HPDE6-E6E7 (cell line): ENCODE measurements around the gene USP13.
"Not testable (repeated sequence)": the region's sequence is repeated elsewhere in the genome, so short reads cannot be mapped to it uniquely, and the experiment has no call there.

Source experiments
- DNase-seq: peaks from one replicate; pipeline ENCODE4 v3.0.0; 2011; ENCODE audit warnings: missing footprints; ENCODE audit errors: extremely low spot score

The USP13 gene

DNA sequence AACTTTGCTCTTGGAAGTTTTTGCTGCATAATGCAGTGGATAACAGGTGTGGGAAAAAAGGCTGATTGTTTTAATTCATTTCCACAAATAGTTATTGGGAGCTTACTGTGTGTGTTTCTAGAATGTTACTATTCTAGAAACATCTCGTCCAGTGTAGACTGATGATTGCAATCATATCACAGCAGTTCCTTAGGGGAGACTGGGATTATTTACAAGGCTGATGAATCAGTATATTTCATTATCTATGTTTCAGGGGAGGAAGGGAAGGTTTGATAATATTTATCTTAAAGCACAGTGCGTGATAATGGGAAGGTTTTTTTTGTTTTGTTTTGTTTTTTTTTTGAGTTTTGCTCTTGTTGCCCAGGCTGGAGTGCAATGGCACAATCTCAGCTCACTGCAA is 2.4 kb downstream of the USP13 start:
- DNase-seq, result no peak

DNA sequence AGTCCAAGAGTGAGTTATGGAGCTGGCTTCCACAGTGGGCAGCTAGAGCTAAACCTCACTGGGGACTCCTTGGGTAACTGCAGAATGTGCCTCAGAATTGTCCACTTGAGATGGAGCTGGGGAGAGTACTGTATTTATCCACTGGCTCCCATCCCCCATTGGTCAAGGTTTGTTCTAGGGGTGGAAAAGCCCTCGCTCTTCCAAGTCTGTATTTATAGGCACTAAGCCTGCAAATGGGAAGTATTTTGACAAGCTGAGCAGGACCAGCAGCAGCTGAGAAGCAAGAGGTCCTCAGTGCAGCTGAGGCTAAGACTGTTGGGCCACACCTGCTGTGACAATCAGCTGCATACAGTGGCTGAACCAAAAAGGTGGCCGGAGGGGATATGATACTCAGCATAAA is 5.8 kb downstream of the USP13 start:
- DNase-seq, result no peak

DNA sequence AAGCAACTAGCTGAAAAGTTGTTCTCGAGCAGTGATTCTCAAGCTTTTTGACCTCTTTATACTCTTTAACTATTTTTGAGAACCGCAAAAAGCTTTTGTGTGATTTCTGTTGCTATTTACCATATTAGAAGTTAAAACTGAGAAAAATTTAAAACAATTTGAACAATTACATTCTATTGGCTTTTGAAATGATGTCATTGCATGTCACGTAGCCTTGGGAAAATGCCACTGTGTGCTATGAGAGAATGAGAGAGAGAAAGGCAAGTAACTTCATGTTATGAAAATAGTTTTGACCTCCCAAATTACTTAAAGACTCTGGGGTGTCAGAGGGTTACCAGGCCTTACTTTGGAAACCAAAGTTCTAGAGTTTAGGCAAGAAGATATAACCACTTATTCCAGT is 8.0 kb downstream of the USP13 start:
- DNase-seq, result no peak

DNA sequence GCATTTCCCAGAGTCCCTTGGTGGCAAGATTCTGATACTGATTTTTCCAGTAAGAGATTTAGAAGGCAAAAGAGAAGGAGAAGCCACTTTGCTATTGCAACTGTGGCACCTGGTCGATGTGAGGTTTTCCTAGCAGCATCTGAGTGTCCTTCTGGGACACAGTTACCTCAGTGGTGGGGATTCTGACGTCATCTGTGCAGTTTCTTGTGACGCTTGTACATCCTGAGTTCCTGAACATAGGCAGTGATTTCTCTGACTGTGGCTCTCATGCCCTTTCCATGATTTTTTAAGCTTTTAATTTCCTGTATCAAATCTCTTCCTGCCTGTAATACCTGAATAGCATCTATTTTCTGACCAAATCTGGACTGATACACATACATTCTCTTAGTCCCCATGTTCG is 8.9 kb downstream of the USP13 start:
- DNase-seq, result no peak

DNA sequence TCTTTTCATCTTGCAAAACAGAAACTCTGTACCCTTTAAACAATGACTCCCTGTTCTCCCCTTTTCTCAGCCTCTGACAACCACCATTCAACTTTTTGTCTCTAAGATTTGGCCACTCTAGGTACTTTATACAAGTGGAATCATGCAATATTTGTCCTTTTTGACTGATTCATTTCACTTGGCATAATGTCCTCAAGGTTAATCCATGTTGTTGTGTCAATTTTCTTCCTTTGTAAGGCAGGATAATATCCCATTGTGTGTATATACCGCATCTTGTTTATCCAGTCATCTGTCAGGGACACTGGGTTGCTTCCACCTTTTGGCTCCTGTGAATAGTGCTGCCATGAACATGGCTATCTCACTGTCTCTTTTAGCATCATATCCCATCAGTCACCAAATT is 10.3 kb downstream of the USP13 start:
- DNase-seq, result no peak

GRCh38 chr3:179666030-179666429 is 13.2 kb downstream of the USP13 start:
- DNase-seq, result no peak

DNA sequence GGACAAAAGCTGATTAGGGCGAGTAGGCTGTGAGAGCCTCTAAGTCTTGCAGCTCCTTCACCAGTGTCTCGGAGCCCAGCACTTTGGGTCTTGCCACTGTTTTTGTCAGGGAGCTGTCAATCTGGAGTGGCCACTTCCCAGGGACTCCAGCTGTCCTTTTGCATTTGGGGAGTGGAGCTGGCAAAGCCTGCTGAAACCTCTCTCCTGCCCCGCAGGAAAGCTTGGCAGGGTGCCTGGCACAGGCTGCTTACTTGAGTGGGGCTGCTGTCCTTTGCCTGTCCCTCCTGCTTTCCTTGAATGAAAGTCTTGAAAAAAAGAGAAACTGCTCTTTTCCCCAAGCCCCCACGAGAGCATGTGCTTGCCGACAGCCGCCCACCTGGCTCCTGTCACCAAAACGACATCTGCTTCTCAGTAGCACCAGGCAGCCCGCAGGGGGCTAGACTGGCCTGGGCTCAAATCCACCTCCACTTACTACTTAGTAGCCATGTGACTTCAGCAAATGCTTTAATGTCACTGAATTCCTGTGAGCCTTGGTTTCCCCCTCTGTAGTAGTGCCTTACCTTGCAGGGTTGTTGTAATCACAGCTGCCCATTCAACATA is 13.7 kb downstream of the USP13 start:
- no peak for DNase-seq

GRCh38 chr3:179668429-179668828 is 15.6 kb downstream of the USP13 start:
- no peak for DNase-seq

- no peak for DNase-seq
Measured at GRCh38 chr3:179670311-179670710, 17.5 kb downstream of the USP13 start.

DNA sequence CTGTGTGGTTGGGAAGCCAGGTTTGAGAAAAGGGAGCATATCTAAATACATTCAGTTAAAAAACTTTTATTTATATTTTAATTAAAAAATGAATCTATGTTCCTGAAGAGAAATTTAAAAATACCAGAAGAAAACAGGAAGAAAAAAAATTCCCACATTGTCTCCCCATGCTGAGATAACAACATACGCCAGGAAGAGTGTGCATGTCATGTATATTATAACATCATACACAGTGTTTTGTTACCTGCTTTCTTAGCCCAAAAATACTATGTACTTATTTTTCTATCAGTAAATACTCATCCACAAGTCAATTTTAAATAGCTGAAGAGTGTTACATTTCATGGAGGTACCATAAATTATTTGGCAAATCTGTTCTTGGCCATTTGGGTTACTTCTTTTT is 18.5 kb downstream of the USP13 start:
- no peak for DNase-seq

DNA sequence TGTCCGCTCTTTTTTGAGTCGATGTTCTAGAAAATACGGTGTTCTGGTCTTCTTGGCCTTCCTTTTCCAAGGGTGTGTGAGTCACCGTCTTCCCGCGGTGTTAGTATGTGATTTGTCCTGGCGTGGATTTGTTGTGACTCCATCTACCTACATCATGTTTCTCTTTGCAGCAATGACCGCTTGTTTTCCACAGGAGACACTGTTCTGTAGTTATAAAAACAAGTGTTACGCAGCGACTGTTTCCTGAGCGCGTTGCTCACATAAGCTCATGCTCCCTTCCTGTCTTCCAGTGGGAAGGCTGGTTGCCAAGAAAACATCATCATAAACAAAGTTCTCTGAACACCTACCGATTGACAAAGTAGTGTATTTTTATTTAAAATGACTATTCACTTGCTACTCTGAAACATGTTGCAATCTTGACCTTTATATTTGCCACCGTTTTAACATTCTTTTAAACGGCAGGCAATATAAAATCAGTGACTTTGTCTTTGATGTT is 19.0 kb downstream of the USP13 start:
- DNase-seq, result no peak

GRCh38 chr3:179672918-179673317 is 20.1 kb downstream of the USP13 start:
- DNase-seq, result peak; percentile 43

- no peak for DNase-seq
Measured at GRCh38 chr3:179673523-179673922, 20.7 kb downstream of the USP13 start.

DNA sequence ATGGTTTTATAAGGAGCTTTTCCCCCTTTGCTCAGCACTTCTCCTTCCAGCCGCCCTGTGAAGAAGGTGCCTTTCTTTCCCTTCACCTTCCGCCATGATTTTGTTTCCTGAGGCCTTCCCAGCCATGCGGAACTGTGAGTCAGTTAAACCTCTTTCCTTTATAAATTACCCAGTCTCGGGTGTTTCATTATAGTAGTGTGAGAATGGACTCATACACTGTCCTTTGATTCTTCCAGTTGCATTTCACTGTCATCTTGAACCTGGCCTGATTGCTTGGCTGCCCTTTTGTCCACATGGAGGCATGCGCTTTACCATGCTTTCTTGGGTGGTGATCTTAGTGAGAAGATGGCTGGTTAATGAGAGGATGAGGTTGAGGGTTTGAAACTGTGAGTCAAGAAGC is 23.2 kb downstream of the USP13 start:
- no peak for DNase-seq

- DNase-seq, result no peak
Measured at GRCh38 chr3:179677884-179678283, 25.0 kb downstream of the USP13 start.

- no peak for DNase-seq
Measured at GRCh38 chr3:179681492-179682263, 28.8 kb downstream of the USP13 start.

GRCh38 chr3:179682426-179683080 is 29.7 kb downstream of the USP13 start:
- DNase-seq, result no peak

DNA sequence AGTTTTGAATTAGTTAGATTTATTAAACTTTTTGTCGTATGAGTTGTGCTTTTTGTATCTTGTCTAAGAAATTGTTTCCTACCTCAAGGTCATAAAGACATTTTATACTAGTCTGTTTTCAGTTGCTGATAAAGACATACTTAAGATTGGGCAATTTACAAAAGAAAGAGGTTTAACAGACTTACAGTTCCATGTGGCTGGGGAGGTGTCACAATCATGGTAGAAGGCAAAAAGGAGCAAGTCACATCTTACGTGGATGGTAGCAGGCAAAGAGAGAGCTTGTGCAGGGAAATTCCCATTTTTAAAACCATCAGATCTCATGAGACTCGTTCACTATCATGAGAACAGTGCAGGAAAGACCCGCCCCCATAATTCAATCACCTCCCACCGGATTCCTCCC is 30.4 kb downstream of the USP13 start:
- DNase-seq, result not testable (repeated sequence)

DNA sequence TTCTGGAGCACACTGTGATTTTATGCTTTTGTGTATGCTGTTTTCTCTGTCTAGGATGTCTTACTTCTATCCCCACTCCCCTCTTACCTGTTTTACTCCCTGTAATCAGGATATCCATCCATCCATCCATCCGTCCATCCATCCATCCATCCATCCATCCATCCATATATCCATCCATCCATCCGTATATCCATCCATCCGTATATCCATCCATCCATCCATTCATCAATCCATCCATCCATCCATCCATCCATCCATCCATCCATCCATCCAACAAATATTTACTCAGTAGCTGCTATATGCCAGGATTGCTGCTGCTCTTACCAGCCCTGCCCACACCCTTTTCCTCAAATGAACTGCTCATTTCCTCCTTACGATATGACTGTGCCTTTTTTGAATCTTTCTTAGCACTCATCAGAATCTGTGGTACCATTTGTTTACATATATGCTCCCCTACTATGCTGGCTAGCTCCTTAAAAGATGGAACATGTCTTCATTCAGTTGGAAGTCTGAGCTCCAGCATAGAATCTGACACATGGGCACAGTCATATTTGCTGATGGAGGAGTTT is 35.2 kb downstream of the USP13 start:
- DNase-seq, result no peak

DNA sequence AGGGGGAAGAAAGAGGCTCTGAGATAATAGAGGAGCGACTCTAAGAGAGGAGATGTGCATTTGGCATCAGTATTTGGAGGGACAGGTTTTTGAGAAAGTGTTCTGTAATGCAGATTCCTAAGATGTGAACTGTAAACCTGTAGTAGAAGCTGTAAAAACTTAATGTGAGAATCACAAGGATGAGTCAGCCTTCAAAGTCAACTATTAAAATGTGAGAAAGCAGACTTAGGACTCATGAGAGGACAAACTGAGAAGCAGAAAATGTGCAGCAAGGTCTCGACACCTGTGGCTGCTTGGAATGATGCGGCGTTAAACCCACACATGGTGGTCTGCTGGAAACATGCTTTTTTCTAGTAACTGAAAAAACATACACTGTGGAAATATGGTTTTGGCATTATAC is 36.0 kb downstream of the USP13 start:
- no peak for DNase-seq

DNA sequence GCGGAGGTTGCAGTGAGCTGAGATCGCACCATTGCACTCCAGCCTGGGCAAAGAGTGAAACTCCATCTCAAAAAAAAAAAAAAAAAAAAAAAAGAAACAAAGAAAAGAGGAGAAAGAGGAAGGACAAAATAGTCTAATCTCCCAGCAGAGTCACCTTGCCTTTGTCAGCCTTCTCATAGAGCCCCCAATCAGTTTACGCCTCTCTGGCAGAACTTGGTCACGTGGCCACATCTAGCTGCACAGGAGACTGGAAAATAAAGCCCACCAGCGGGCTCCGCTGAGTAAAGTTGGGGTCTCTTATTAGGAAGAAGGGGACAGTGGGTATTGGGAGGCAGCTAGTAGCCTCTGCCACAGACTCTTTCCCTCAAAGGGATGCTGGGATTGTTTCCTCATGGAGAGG is 41.9 kb downstream of the USP13 start:
- DNase-seq, result no peak

DNA sequence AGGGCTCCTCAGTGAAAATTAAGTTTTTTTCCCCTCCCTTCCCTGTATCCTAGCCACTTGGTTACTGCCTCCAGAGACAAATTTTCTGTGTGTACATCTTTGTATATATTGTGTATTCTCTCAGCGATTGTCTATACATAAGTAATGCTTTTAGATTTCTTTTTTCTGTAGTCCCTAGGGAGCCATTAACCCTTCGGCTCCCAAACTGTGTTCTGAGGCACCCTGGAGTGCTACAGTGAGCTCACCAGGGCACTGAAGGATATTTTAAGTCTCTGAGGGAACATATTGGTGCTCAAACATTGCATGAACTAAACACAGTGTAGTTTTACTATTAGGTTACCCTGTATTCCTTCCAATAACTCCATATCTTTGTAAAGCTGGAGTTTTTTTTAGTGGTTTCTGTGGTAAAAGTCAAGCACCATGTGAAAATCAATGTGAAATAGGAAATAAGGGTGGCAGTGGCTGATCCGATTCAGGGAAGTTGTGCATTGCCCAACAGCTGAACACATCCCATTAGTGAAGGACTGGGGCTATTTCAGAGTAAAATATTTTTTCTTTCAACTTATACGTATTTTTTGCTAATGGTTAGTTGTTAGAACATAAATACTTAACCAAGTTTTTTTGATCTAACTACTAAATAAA is 43.0 kb downstream of the USP13 start:
- DNase-seq, result no peak
